Endothelial cell of umbilical vein (primary cell): ENCODE measurements around the gene WDR41. TPM values are rescaled to one million over a fixed set of nuclear protein-coding genes. Genes with fewer than 3 reads are reported as not detected.

ENCODE experiments used
- BruUV-seq: library from RNA; stranded (reverse); fragments of 400-500 nt; replicated peaks from 2 replicates; lab custom pipeline; 2021; lab: Mats Ljungman, UMichigan
- CTCF ChIA-PET: fragments of 300-600, 350-600 bp; sonication (Branson Sonifier 250); formaldehyde crosslinking; loops from one replicate; lab custom pipeline; 2021; ENCODE audit warnings: antibody characterized with exemption, inconsistent platforms; lab: Charles Lee
- POLR2A ChIA-PET: fragments of 300-600, 350-600 bp; sonication (Branson Sonifier 250); formaldehyde crosslinking; loops from one replicate; lab custom pipeline; 2021; ENCODE audit warnings: antibody characterized with exemption, inconsistent platforms; lab: Charles Lee
- DNase-seq: peaks from one replicate; pipeline ENCODE4 v3.0.0-alpha.2; 2011; ENCODE audit warnings: low read depth, low spot score
- FAIRE-seq: peaks from 2 replicates; lab custom pipeline; 2011; peaks lifted over from hg19 to GRCh38; lab: Jason Lieb, UNC
- H2AFZ ChIP-seq: 2 replicates; pipeline ENCODE4 v1.6.0; 2012; ENCODE audit warnings: low read depth, low read length, control low read depth, inconsistent platforms
- H3K27ac ChIP-seq: 2 replicates; pipeline ENCODE4 v1.5.1; 2011; ENCODE audit warnings: low read depth, mild to moderate bottlenecking, control low read depth, low read length, moderate library complexity; ENCODE audit not compliant: insufficient read depth
- H3K27me3 ChIP-seq, 2 experiments: 2 replicates each; pipeline versions ENCODE4 v1.6.0 to v1.6.1; 2011; ENCODE audit warnings: low read length in 2 of 2, mixed read lengths in 1 of 2; ENCODE audit not compliant: control insufficient read depth in 2 of 2, insufficient read depth in 2 of 2
- H3K36me3 ChIP-seq, 2 experiments: 2 replicates in 1 of 2; 3 replicates in 1 of 2; pipeline ENCODE4 v1.5.1; 2011; ENCODE audit warnings: low read length in 2 of 2, mild to moderate bottlenecking in 1 of 2, moderate library complexity in 1 of 2; ENCODE audit not compliant: control insufficient read depth in 2 of 2, insufficient read depth in 2 of 2; ENCODE audit errors: extremely low read depth in 1 of 2
- H3K4me1 ChIP-seq: 3 replicates; pipeline ENCODE4 v1.5.1; 2011; ENCODE audit warnings: mild to moderate bottlenecking, low read length; ENCODE audit not compliant: control insufficient read depth, insufficient read depth; ENCODE audit errors: extremely low read depth
- H3K4me2 ChIP-seq: 2 replicates; pipeline ENCODE4 v1.6.1; 2011; ENCODE audit warnings: low read length, control low read depth, mixed read lengths; ENCODE audit not compliant: insufficient read depth
- H3K4me3 ChIP-seq, 3 experiments: fragments of 200-600 bp in 1 of 3; sonication (generic), shearing (Covaris generic) in 1 of 3; replicated peaks in 1 of 3; 2 replicates each; pipeline ENCODE4 v1.5.1; 2011 to 2016; ENCODE audit warnings: control low read depth in 3 of 3, low read length in 3 of 3, mild to moderate bottlenecking in 2 of 3, inconsistent platforms in 1 of 3, low read depth in 1 of 3, moderate library complexity in 1 of 3; ENCODE audit not compliant: insufficient read depth in 1 of 3
- H3K79me2 ChIP-seq: 2 replicates; pipeline ENCODE4 v1.6.0; 2012; ENCODE audit warnings: low read length, inconsistent platforms; ENCODE audit not compliant: control insufficient read depth, insufficient read depth
- H3K9ac ChIP-seq: replicated peaks from 2 replicates; pipeline ENCODE3; 2011; ENCODE audit warnings: low read length, control low read depth; ENCODE audit not compliant: insufficient read depth; ENCODE audit errors: extremely low read depth
- H3K9me1 ChIP-seq: replicated peaks from 3 replicates; pipeline ENCODE4 v1.6.0; 2011; ENCODE audit warnings: mild to moderate bottlenecking, low read length; ENCODE audit not compliant: control insufficient read depth, insufficient read depth; ENCODE audit errors: extremely low read depth
- H3K9me3 ChIP-seq: replicated peaks from 2 replicates; pipeline ENCODE4 v1.5.1; 2012; ENCODE audit warnings: low read length, inconsistent platforms; ENCODE audit not compliant: control insufficient read depth, insufficient read depth
- H4K20me1 ChIP-seq: replicated peaks from 2 replicates; pipeline ENCODE3; 2011; ENCODE audit warnings: mild to moderate bottlenecking, low read length; ENCODE audit not compliant: control insufficient read depth, insufficient read depth; ENCODE audit errors: extremely low read depth
- EZH2 ChIP-seq: IDR thresholded peaks from 2 replicates; pipeline ENCODE4 v1.6.1; 2012; ENCODE audit warnings: borderline replicate concordance, low read depth, mild to moderate bottlenecking, moderate library complexity, low read length, inconsistent platforms; ENCODE audit not compliant: severe bottlenecking
- FOS ChIP-seq: IDR thresholded peaks from 2 replicates; pipeline ENCODE4 v1.6.1; 2011; ENCODE audit warnings: mild to moderate bottlenecking, low read length, moderate library complexity, borderline replicate concordance; ENCODE audit not compliant: insufficient read depth
- GATA2 ChIP-seq: IDR thresholded peaks from 2 replicates; pipeline ENCODE4 v1.7.0; 2011; ENCODE audit warnings: low read depth, mild to moderate bottlenecking, moderate library complexity, mixed read lengths, low read length; ENCODE audit not compliant: insufficient read length, insufficient read depth
- JUN ChIP-seq: IDR thresholded peaks from 2 replicates; pipeline ENCODE4 v1.6.1; 2011; ENCODE audit warnings: borderline replicate concordance, low read depth; ENCODE audit not compliant: insufficient read length, insufficient read depth
- MYC ChIP-seq: IDR thresholded peaks from one replicate; pipeline ENCODE4 v1.6.1; 2011; ENCODE audit warnings: mild to moderate bottlenecking, low read depth, low read length
- POLR2A ChIP-seq: IDR thresholded peaks from 2 replicates; pipeline ENCODE4 v1.6.1; 2012; ENCODE audit warnings: low read depth, mild to moderate bottlenecking, control low read depth, low read length
- POLR2AphosphoS5 ChIP-seq: IDR thresholded peaks from 2 replicates; pipeline ENCODE4 v1.6.1; 2012; ENCODE audit warnings: low read depth, mild to moderate bottlenecking, control low read depth, low read length, moderate library complexity; ENCODE audit not compliant: insufficient read depth
- dilution Hi-C: fragments of 300-500 bp; cut with MboI; formaldehyde crosslinking; loops from one replicate; pipeline ENCODE4 v1.15.0; 2019; ENCODE audit warnings: low sequenced_read_pairs; ENCODE audit not compliant: extremely low pct_ligation_motif_present
- intact Hi-C: fragments of 100-400 bp; cut with micrococcal nuclease; formaldehyde crosslinking; loops from one replicate; pipeline ENCODE4 v1.10.0; 2022
- polyA plus RNA-seq, 4 experiments: library from polyadenylated mRNA; depleted of rRNA in 3 of 4; stranded (reverse) in 3 of 4; unstranded in 1 of 4; fragments of >200 nt; gene quantifications; 2 replicates each; pipeline versions ENCODE4 v1.2.1 to v1.2.3, GENCODE V29; 2011 to 2012; ENCODE audit warnings: missing spikeins in 1 of 4
- total RNA-seq: library from RNA; stranded (reverse); gene quantifications from 2 replicates; pipeline ENCODE4 v1.2.3, GENCODE V29; 2021
- TF ChIP-seq, protein P1 (sequence below), 2 donors: IDR thresholded peaks; 1 replicate in 1 of 2; 2 replicates in 1 of 2; pipeline ENCODE4 v1.5.1; 2011; ENCODE audit warnings: low read length in 2 of 2, mild to moderate bottlenecking in 2 of 2, moderate library complexity in 2 of 2, control low read depth in 1 of 2, inconsistent platforms in 1 of 2, low read depth in 1 of 2; ENCODE audit not compliant: insufficient read depth in 1 of 2; ENCODE audit errors: extremely low read depth in 1 of 2
- TF ChIP-seq, protein P2 (sequence below): IDR thresholded peaks from 2 replicates; pipeline ENCODE4 v1.6.1; 2011; ENCODE audit not compliant: insufficient read depth, insufficient read length

Gene WDR41
- total and polyA plus RNA-seq, 2 donors (not counting 3 experiments of a cell fraction or from before 2014, with no cell fraction given): 10.2 to 33.6 TPM

DNA sequence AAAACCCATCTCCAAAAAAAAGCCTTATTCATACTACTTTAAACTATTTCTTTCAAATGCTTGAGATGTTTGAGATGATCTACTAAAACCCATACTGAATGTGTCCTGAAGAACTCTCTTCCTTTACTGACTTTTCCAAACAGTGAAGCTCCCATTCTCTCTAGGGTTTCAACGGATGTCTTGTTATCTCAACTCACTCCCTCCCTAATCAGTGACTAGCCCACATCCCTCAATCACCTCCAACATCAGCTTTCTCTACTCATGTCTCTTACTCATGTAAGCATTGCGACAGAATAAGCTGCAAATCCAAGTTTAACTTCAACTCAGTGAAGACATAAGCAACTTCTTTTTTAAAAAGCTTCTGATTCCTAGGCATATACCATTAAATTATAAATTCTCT lies 42.1 kb downstream of the WDR41 start:
- no peaks in the 10 kb centered on the region for H3K4me1 ChIP-seq
- TF ChIP-seq EZH2: no peak
- TF ChIP-seq JUN: no peak
- TF ChIP-seq, protein P1, sequence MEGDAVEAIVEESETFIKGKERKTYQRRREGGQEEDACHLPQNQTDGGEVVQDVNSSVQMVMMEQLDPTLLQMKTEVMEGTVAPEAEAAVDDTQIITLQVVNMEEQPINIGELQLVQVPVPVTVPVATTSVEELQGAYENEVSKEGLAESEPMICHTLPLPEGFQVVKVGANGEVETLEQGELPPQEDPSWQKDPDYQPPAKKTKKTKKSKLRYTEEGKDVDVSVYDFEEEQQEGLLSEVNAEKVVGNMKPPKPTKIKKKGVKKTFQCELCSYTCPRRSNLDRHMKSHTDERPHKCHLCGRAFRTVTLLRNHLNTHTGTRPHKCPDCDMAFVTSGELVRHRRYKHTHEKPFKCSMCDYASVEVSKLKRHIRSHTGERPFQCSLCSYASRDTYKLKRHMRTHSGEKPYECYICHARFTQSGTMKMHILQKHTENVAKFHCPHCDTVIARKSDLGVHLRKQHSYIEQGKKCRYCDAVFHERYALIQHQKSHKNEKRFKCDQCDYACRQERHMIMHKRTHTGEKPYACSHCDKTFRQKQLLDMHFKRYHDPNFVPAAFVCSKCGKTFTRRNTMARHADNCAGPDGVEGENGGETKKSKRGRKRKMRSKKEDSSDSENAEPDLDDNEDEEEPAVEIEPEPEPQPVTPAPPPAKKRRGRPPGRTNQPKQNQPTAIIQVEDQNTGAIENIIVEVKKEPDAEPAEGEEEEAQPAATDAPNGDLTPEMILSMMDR (IDR thresholded peaks at IDR 0.05; ENCODE audit: extremely low read depth in 1 of 2, insufficient read depth in 1 of 2, low read depth in 1 of 2, low read length in 2 of 2): no peak
- TF ChIP-seq GATA2: no peak
- TF ChIP-seq MYC: no peak
- TF ChIP-seq, protein P2, sequence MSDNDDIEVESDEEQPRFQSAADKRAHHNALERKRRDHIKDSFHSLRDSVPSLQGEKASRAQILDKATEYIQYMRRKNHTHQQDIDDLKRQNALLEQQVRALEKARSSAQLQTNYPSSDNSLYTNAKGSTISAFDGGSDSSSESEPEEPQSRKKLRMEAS: no peak
- no peak for TF ChIP-seq POLR2AphosphoS5
- no peak for TF ChIP-seq FOS
- TF ChIP-seq POLR2A: no peak
- no peak overlapping the region for H3K4me2 ChIP-seq
- no peak for FAIRE-seq
- POLR2A ChIA-PET: no interaction called here
- intact Hi-C loops (no loop called here), dilution Hi-C loops (no loop called here)
- no peak overlapping the region for H3K4me3 ChIP-seq
- CTCF ChIA-PET: no interaction called here
- H3K9me1 ChIP-seq: no peaks in the 10 kb centered on the region
- H2AFZ ChIP-seq: no peak overlapping the region
- H3K36me3 ChIP-seq: no peaks in the 10 kb centered on the region
- no peak overlapping the region for H3K27ac ChIP-seq
- H4K20me1 ChIP-seq: no peaks in the 10 kb centered on the region
- no peaks in the 10 kb centered on the region for H3K9me3 ChIP-seq
- no peak for DNase-seq
- no peaks in the 10 kb centered on the region for H3K79me2 ChIP-seq
- BruUV-seq: no TSS peak
- H3K27me3 ChIP-seq: no peaks in the 10 kb centered on the region
- H3K9ac ChIP-seq: no peak overlapping the region
